Stimulated activated CD4-positive, alpha-beta T cell treated with anti-CD3 and anti-CD28 coated beads, Interleukin-15, amount 100 ng/mL, for 1 hour (primary cell): Measurements from ENCODE around the gene ATG4D.
"Not testable (repeated sequence)": the region's sequence is repeated elsewhere in the genome, so short reads cannot be mapped to it uniquely, and the experiment has no call there.

Source experiments
- DNase-seq, 2 donors: peaks; one replicate each; pipeline ENCODE4 v3.0.0-alpha.2; 2020; ENCODE audit warnings: low read depth in 1 of 2, low spot score in 1 of 2

Gene ATG4D

GRCh38 chr19:10551006-10551405 lies 7.3 kb downstream of the ATG4D start:
- not testable (repeated sequence) for DNase-seq

DNA sequence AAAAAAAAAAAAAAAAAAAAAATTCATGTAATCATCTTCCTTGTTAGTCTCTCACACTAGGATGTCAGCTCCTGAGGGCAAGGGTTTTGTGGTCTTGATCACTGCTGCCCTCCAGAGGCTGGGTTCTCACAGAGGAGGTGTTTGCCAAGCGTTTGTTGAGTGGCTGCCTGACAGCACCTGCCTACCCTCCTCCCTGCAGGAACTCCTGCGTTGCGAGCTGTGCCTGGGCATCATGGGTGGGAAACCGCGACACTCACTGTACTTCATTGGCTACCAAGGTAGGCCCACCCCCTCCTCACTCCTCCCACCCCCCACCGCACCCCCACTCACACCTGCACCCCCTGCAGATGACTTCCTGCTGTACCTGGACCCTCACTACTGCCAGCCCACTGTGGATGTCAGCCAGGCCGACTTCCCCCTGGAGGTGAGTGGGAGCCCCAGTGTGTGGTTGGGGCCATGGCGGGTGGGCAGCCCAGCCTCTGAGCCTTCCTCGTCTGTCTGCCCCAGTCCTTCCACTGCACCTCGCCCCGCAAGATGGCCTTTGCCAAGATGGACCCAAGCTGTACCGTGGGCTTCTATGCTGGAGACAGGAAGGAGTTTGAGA lies 8.1 kb downstream of the ATG4D start:
- DNase-seq = no peak

- DNase-seq = no peak
Observed at GRCh38 chr19:10552510-10553053, 8.9 kb downstream of the ATG4D start.

- no peak for DNase-seq
Observed at GRCh38 chr19:10553087-10553667, 9.5 kb downstream of the ATG4D start.

- peak in 1 of 2 donors; percentile 29 for DNase-seq
Observed at GRCh38 chr19:10553943-10554381, 10.3 kb downstream of the ATG4D start.

GRCh38 chr19:10554760-10555609 lies 11.3 kb downstream of the ATG4D start:
- DNase-seq = no peak

DNA sequence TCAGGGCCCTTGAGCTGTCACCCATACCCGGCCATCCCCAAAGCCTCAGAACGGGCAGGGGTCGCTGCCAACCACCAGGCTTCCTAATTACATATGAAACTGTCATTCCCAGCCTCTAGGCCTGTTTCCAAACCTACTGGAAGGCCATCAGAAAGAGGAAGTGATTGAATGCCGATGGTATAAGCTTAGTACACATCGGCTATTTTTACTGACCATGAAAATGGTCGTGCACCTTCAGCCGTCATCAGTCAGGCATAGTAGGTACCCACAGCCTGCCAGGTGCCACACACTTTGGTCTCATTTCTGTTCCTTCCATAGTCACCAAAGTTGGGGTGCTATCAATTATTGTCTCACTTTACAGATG lies 11.9 kb downstream of the ATG4D start:
- DNase-seq = no peak

GRCh38 chr19:10557603-10558197 lies 14.0 kb downstream of the ATG4D start:
- DNase-seq = no peak

GRCh38 chr19:10560154-10560553 lies 16.4 kb downstream of the ATG4D start:
- no peak for DNase-seq

DNA sequence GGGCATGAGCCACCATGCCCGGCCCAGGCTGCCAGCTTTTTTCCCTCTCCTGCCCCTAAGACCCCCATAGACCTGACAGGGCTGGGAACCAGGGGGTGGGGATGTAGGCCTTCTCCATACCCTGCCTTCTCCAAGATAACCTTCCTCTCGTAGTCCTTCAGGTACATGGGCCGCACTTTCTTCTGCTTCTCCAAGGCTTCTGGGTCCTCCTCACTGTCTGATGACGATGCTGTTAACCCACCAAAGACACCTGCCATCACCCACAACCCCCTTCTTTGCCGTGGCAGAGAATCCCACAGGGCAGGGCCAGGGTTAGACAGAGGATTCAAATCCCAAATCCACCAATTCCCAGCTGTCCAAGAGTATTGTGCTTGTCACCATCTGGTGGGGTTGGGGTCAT lies 18.9 kb downstream of the ATG4D start:
- DNase-seq = no peak

GRCh38 chr19:10565028-10565566 lies 21.4 kb downstream of the ATG4D start:
- peak in 1 of 2 donors; percentile 39 for DNase-seq

GRCh38 chr19:10565567-10566407 lies 22.1 kb downstream of the ATG4D start, which contains the start of gene KRI1:
TSS of gene KRI1 (minus strand) at chr19:10566010. CDS start at chr19:10565999, 11 bp downstream.
- DNase-seq = peak; percentile 97 to 98

DNA sequence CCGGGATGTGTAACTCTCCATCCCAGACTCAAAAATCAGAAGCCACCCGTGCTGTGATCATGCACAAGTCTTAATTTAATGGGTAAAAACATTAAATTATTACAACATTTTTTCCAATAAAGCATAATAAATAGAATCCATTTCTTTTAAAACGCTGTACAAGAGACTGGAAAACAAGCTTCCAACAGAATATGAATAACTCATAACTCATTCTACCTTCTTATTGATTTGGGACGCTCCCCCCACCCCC lies 22.6 kb downstream of the ATG4D start:
- DNase-seq = no peak

- no peak for DNase-seq
Observed at GRCh38 chr19:10566658-10567410, 23.1 kb downstream of the ATG4D start.

GRCh38 chr19:10567656-10568055 lies 24.0 kb downstream of the ATG4D start:
- DNase-seq = no peak

DNA sequence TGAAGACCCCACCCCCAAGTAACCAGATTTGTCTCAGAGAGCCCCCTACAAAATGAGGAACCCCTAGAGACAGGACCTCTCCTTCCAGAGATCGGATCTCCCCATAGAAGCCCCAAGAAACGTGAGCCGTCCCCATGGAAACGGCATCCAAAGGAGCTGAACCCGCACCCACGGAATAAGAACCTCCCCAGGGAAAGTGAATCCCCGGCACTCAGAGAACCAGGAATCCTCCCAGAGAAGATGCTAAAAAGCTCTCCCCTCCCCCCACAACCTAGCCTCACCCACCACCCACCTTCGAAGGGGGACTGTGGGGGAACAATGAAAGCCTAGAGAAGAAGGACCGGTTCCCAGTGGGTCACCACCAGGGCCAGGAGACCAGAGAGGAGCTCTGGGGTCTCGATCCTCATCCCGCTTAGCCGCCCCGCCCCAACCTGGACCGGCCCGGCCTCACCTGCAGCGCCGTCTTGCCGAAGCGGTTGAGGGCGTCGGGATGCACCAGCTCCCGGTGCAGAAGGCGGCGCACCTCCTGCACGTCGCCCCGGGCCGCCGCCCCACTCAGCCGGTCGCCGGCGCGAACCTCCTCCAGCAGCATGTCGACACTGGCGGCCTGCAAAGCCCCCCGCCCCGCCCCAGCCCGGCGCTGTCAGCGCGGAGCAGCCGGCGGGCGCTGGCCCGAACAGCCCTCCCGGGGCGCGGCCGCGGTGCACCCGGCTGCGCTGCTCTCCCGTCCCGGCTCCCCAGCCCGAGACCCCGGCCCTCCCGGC lies 24.5 kb downstream of the ATG4D start:
- no peak for DNase-seq

DNA sequence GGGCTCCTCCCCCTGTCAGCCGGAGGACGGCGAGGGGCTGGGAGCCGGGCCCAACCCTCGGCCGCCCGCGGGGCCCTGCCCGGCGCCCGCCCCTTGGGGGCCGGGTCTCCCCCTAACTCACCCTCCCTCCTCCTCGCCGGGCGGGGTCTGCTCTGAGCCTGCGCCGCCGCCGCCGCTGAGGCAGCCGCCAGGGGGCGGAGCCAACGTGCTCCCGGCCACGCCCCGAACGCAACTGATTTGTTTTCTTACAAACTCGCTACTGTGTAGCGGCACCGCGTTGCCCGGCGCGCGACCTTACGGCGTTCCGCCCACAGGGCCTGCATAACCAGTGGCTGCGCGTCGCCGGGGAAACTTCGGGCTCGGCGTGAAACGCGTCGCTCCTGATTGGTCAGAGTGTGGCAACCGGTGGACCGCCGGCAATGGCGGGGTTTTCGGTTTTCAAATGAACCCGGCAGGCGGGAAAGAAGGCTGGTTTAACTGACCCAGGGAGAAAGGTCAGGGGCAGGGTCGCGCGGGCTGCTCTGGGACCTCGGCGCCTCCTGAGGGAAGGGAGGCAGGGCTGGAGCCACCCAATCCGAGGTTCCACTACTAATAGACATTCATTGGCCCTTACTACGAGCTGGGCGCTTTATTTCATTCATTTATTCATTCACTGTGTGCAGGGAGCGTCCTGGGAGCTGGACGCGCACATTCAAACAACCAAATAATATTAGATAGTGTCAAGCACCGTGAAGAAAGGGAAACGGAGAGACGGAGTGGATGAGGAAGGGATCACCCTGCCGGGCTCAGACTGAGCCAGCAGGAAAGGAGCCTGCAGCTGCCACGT lies 25.3 kb downstream of the ATG4D start, which contains the start of gene CDKN2D:
TSS of gene CDKN2D (minus strand) at position 154 of the 826 bp plus-strand sequence. CDS start 326 bp downstream, outside the sequence.
- DNase-seq = peak; percentile 99 to 100

- not testable (repeated sequence) for DNase-seq
Observed at GRCh38 chr19:10573793-10574192, 30.1 kb downstream of the ATG4D start.
